ENCODE results near the gene FIZ1. TPM values are rescaled to one million over a fixed set of nuclear protein-coding genes. Genes with fewer than 3 reads are reported as not detected.

Gene FIZ1
- total RNA-seq, 1 donor from 2014 or later = 21.5 TPM

- TF ChIP-seq CTCF (IDR thresholded peaks at IDR 0.05; ENCODE audit: unreplicated experiment) = no peak
- H3K36me3 Mint-ChIP-seq (ENCODE audit: low read depth, unreplicated experiment) = peaks cover 23% of the 10 kb centered on the region
- H3K4me1 Mint-ChIP-seq (ENCODE audit: unreplicated experiment) = peaks cover 25% of the 10 kb centered on the region
- H3K27me3 Mint-ChIP-seq (ENCODE audit: unreplicated experiment) = peaks cover 34% of the 10 kb centered on the region
- H3K9me3 Mint-ChIP-seq (ENCODE audit: unreplicated experiment) = no peaks in the 10 kb centered on the region
- H3K4me3 Mint-ChIP-seq (ENCODE audit: unreplicated experiment) = peak overlapping the region; percentile 77
- peak overlapping the region; percentile 24 for H3K27ac Mint-ChIP-seq (ENCODE audit: unreplicated experiment)
- no peak for DNase-seq (ENCODE audit: low spot score)
Measured at GRCh38 chr19:55645512-55645881, 46.2 kb upstream of the FIZ1 start.

- Mint-ChIP-seq H3K27me3 (ENCODE audit: unreplicated experiment) (peaks cover 32% of the 10 kb centered on the region), H3K4me1 (ENCODE audit: unreplicated experiment) (peaks cover 28% of the 10 kb centered on the region), H3K36me3 (ENCODE audit: low read depth, unreplicated experiment) (peaks cover 23% of the 10 kb centered on the region), H3K27ac (ENCODE audit: unreplicated experiment) (no peak overlapping the region), H3K9me3 (ENCODE audit: unreplicated experiment) (no peaks in the 10 kb centered on the region), H3K4me3 (ENCODE audit: unreplicated experiment) (peak overlapping the region; percentile 93)
- TF ChIP-seq CTCF (IDR thresholded peaks at IDR 0.05; ENCODE audit: unreplicated experiment) = no peak
- no peak for DNase-seq (ENCODE audit: low spot score)
Measured at GRCh38 chr19:55644842-55645511, 45.7 kb upstream of the FIZ1 start.

- no peak for TF ChIP-seq CTCF (IDR thresholded peaks at IDR 0.05; ENCODE audit: unreplicated experiment)
- DNase-seq (ENCODE audit: low spot score) = no peak
- Mint-ChIP-seq H3K4me1 (ENCODE audit: unreplicated experiment) (peaks cover 28% of the 10 kb centered on the region), H3K27me3 (ENCODE audit: unreplicated experiment) (peaks cover 27% of the 10 kb centered on the region), H3K27ac (ENCODE audit: unreplicated experiment) (no peak overlapping the region), H3K4me3 (ENCODE audit: unreplicated experiment) (peak overlapping the region; percentile 93), H3K9me3 (ENCODE audit: unreplicated experiment) (no peaks in the 10 kb centered on the region), H3K36me3 (ENCODE audit: low read depth, unreplicated experiment) (peaks cover 23% of the 10 kb centered on the region)
Measured at GRCh38 chr19:55644191-55644833, 45.0 kb upstream of the FIZ1 start.

GRCh38 chr19:55643887-55644176 is 44.5 kb upstream of the FIZ1 start:
- Mint-ChIP-seq H3K36me3 (ENCODE audit: low read depth, unreplicated experiment) (peaks cover 26% of the 10 kb centered on the region), H3K4me3 (ENCODE audit: unreplicated experiment) (peak overlapping the region; percentile 93), H3K4me1 (ENCODE audit: unreplicated experiment) (peaks cover 31% of the 10 kb centered on the region), H3K27me3 (ENCODE audit: unreplicated experiment) (peaks cover 29% of the 10 kb centered on the region), H3K9me3 (ENCODE audit: unreplicated experiment) (no peaks in the 10 kb centered on the region), H3K27ac (ENCODE audit: unreplicated experiment) (no peak overlapping the region)
- DNase-seq (ENCODE audit: low spot score) = no peak
- no peak for TF ChIP-seq CTCF (IDR thresholded peaks at IDR 0.05; ENCODE audit: unreplicated experiment)
